Trophoblast cell (in vitro differentiated cells and primary cell): ENCODE data around the gene CNTNAP1.

Experiments
- DNase-seq, 2 donors: peaks; one replicate each; pipeline ENCODE4 v3.0.0-alpha.2; 2016
- H2AFZ ChIP-seq: 2 replicates; pipeline ENCODE4 v1.6.1; 2013; ENCODE audit warnings: low read length, moderate library complexity, mild to moderate bottlenecking; ENCODE audit not compliant: insufficient read depth, poor library complexity
- H2AK5ac ChIP-seq: 2 replicates; pipeline ENCODE4 v1.6.1; 2013; ENCODE audit warnings: mild to moderate bottlenecking, low read length
- H2BK120ac ChIP-seq: 2 replicates; pipeline ENCODE4 v1.6.1; 2013; ENCODE audit warnings: low read length, mild to moderate bottlenecking, moderate library complexity; ENCODE audit not compliant: insufficient read depth, poor library complexity
- H2BK12ac ChIP-seq: 2 replicates; pipeline ENCODE4 v1.6.1; 2013; ENCODE audit warnings: mild to moderate bottlenecking, low read length, moderate library complexity
- H2BK5ac ChIP-seq: 2 replicates; pipeline ENCODE4 v1.6.1; 2013; ENCODE audit warnings: low read length, low read depth, moderate library complexity, mild to moderate bottlenecking; ENCODE audit not compliant: poor library complexity
- H3K14ac ChIP-seq: 2 replicates; pipeline ENCODE4 v1.6.1; 2013; ENCODE audit warnings: mild to moderate bottlenecking, low read length
- H3K18ac ChIP-seq: 2 replicates; pipeline ENCODE4 v1.6.1; 2013; ENCODE audit warnings: mild to moderate bottlenecking, low read length
- H3K23ac ChIP-seq: 2 replicates; pipeline ENCODE4 v1.6.1; 2013; ENCODE audit warnings: low read length
- H3K27ac ChIP-seq: 2 replicates; pipeline ENCODE4 v1.5.1; 2013; ENCODE audit warnings: low read depth, mild to moderate bottlenecking, inconsistent platforms, low read length, moderate library complexity
- H3K27me3 ChIP-seq: 2 replicates; pipeline ENCODE4 v1.6.1; 2013; ENCODE audit warnings: inconsistent platforms, mild to moderate bottlenecking, low read length, moderate library complexity; ENCODE audit not compliant: insufficient read depth
- H3K36me3 ChIP-seq, 2 experiments: 1 replicate in 1 of 2; 2 replicates in 1 of 2; pipeline ENCODE4 v1.6.1; 2013; ENCODE audit warnings: low read length in 2 of 2, mild to moderate bottlenecking in 2 of 2, moderate library complexity in 1 of 2; ENCODE audit not compliant: insufficient read depth in 2 of 2, control insufficient read depth in 1 of 2
- H3K4ac ChIP-seq: 2 replicates; pipeline ENCODE4 v1.6.1; 2013; ENCODE audit warnings: low read depth, mild to moderate bottlenecking, low read length, moderate library complexity
- H3K4me1 ChIP-seq, 2 experiments: 1 replicate in 1 of 2; 2 replicates in 1 of 2; pipeline ENCODE4 v1.6.1; 2013; ENCODE audit warnings: low read length in 2 of 2, mild to moderate bottlenecking in 2 of 2, moderate library complexity in 1 of 2; ENCODE audit not compliant: insufficient read depth in 2 of 2, control insufficient read depth in 1 of 2
- H3K4me2 ChIP-seq: 2 replicates; pipeline ENCODE4 v1.6.1; 2013; ENCODE audit warnings: inconsistent platforms, mild to moderate bottlenecking, low read length, moderate library complexity
- H3K4me3 ChIP-seq: 2 replicates; pipeline ENCODE4 v1.5.1; 2013; ENCODE audit warnings: mild to moderate bottlenecking, low read depth, low read length, inconsistent platforms
- H3K79me1 ChIP-seq: one replicate; pipeline ENCODE4 v1.6.1; 2013; ENCODE audit warnings: low read length
- H3K79me2 ChIP-seq: 2 replicates; pipeline ENCODE4 v1.6.1; 2013; ENCODE audit warnings: low read length, mild to moderate bottlenecking; ENCODE audit not compliant: control insufficient read depth, insufficient read depth, poor library complexity
- H3K9ac ChIP-seq: 2 replicates; pipeline ENCODE4 v1.6.1; 2013; ENCODE audit warnings: mild to moderate bottlenecking, low read length
- H3K9me3 ChIP-seq: 2 replicates; pipeline ENCODE4 v1.6.1; 2013; ENCODE audit warnings: low read depth, mild to moderate bottlenecking, control low read depth, inconsistent platforms, low read length; ENCODE audit not compliant: insufficient read depth
- H4K12ac ChIP-seq: 2 replicates; pipeline ENCODE4 v1.6.1; 2013; ENCODE audit warnings: low read depth, mild to moderate bottlenecking, low read length, moderate library complexity
- H4K8ac ChIP-seq: 2 replicates; pipeline ENCODE4 v1.6.1; 2013; ENCODE audit warnings: low read depth, mild to moderate bottlenecking, low read length, moderate library complexity
- H4K91ac ChIP-seq: one replicate; pipeline ENCODE4 v1.6.1; 2013; ENCODE audit warnings: low read depth, mild to moderate bottlenecking, low read length, moderate library complexity
- WGBS: extraction: QIAGEN DNeasy Blood & Tissue Kit; methylation state at CpG from one replicate; pipeline ENCODE4 v1.1.7; 2013; ENCODE audit warnings: missing lambda C conversion rate; ENCODE audit not compliant: insufficient read length, insufficient coverage; ENCODE audit errors: extremely low coverage; 5-methylcytosine and 5-hydroxymethylcytosine counted together

CNTNAP1 gene

GRCh38 chr17:42686520-42687128, 4.3 kb downstream of the CNTNAP1 start:
- Histone ChIP-seq H4K8ac (no peak overlapping the region), H3K79me1 (no peaks in the 10 kb centered on the region), H3K9me3 (peaks cover 2% of the 10 kb centered on the region), H4K91ac (no peak overlapping the region), H4K12ac (no peak overlapping the region), H2BK12ac (no peak overlapping the region), H2AFZ (no peak overlapping the region), H3K27me3 (peaks cover 24% of the 10 kb centered on the region), H3K14ac (no peak overlapping the region), H2BK5ac (no peak overlapping the region), H3K4me1 (peaks cover 7% of the 10 kb centered on the region in 2 experiments), H3K9ac (no peak overlapping the region), H3K4ac (no peak overlapping the region), H3K4me2 (no peak overlapping the region), H2BK120ac (no peak overlapping the region), H3K36me3 (no peaks in the 10 kb centered on the region), H3K79me2 (no peaks in the 10 kb centered on the region), H3K23ac (no peak overlapping the region), H3K27ac (no peak overlapping the region), H3K4me3 (no peak overlapping the region), H2AK5ac (no peak overlapping the region), H3K18ac (no peak overlapping the region)
- DNase-seq: peak in 1 of 2 donors; percentile 21
- no CpG with 5 or more reads among the region's 32 CpGs for WGBS

GRCh38 chr17:42687707-42688320, 5.5 kb downstream of the CNTNAP1 start:
- no peak overlapping the region for H3K4me3 ChIP-seq
- H3K27ac ChIP-seq: no peak overlapping the region
- no peaks in the 10 kb centered on the region for H3K79me1 ChIP-seq
- H3K4me1 ChIP-seq: peaks cover 4% of the 10 kb centered on the region in 2 experiments
- H3K79me2 ChIP-seq: no peaks in the 10 kb centered on the region
- no peak overlapping the region for H3K18ac ChIP-seq
- no peak overlapping the region for H3K4me2 ChIP-seq
- H3K14ac ChIP-seq: no peak overlapping the region
- no peak overlapping the region for H3K4ac ChIP-seq
- H2BK120ac ChIP-seq: no peak overlapping the region
- H4K12ac ChIP-seq: no peak overlapping the region
- no peak overlapping the region for H3K23ac ChIP-seq
- WGBS: no CpG with 5 or more reads among the region's 27 CpGs
- H3K9me3 ChIP-seq: peaks cover 2% of the 10 kb centered on the region
- H3K27me3 ChIP-seq: peaks cover 14% of the 10 kb centered on the region
- no peak overlapping the region for H2BK12ac ChIP-seq
- no peak overlapping the region for H2AK5ac ChIP-seq
- no peak for DNase-seq
- no peak overlapping the region for H2BK5ac ChIP-seq
- peaks cover 0 to 2% of the 10 kb centered on the region in 2 experiments for H3K36me3 ChIP-seq
- H2AFZ ChIP-seq: no peak overlapping the region
- H4K8ac ChIP-seq: no peak overlapping the region
- no peak overlapping the region for H4K91ac ChIP-seq
- H3K9ac ChIP-seq: no peak overlapping the region

GRCh38 chr17:42690596-42690995, 8.3 kb downstream of the CNTNAP1 start:
- Histone ChIP-seq H3K4ac (no peak overlapping the region), H3K9ac (no peak overlapping the region), H3K27ac (no peak overlapping the region), H4K12ac (no peak overlapping the region), H3K4me3 (no peak overlapping the region), H3K23ac (peak overlapping the region; percentile 6), H2AK5ac (no peak overlapping the region), H4K8ac (no peak overlapping the region), H3K18ac (no peak overlapping the region), H3K36me3 (peaks cover 0 to 2% of the 10 kb centered on the region in 2 experiments), H3K27me3 (no peaks in the 10 kb centered on the region), H3K4me1 (peaks cover 4% of the 10 kb centered on the region in 2 experiments), H4K91ac (no peak overlapping the region), H3K14ac (no peak overlapping the region), H2BK12ac (no peak overlapping the region), H2AFZ (no peak overlapping the region), H3K79me2 (no peaks in the 10 kb centered on the region), H2BK5ac (no peak overlapping the region), H3K9me3 (peaks cover 2% of the 10 kb centered on the region), H2BK120ac (no peak overlapping the region), H3K4me2 (no peak overlapping the region), H3K79me1 (no peaks in the 10 kb centered on the region)
- no CpG with 5 or more reads among the region's 10 CpGs for WGBS
- DNase-seq: no peak

GRCh38 chr17:42691021-42691545, 8.8 kb downstream of the CNTNAP1 start:
- no peaks in the 10 kb centered on the region for H3K79me1 ChIP-seq
- H3K14ac ChIP-seq: no peak overlapping the region
- no peak overlapping the region for H2BK5ac ChIP-seq
- no peak overlapping the region for H3K4ac ChIP-seq
- H3K18ac ChIP-seq: no peak overlapping the region
- no peak overlapping the region for H2AK5ac ChIP-seq
- H4K8ac ChIP-seq: no peak overlapping the region
- no peak overlapping the region for H3K27ac ChIP-seq
- no peak overlapping the region for H4K91ac ChIP-seq
- peaks cover 2% of the 10 kb centered on the region for H3K9me3 ChIP-seq
- H2BK120ac ChIP-seq: no peak overlapping the region
- no peak overlapping the region for H2BK12ac ChIP-seq
- WGBS: no CpG with 5 or more reads among the region's 12 CpGs
- H4K12ac ChIP-seq: no peak overlapping the region
- H3K36me3 ChIP-seq: peaks cover 0 to 2% of the 10 kb centered on the region in 2 experiments
- no peaks in the 10 kb centered on the region for H3K27me3 ChIP-seq
- no peak overlapping the region for H2AFZ ChIP-seq
- peaks cover 4% of the 10 kb centered on the region in 2 experiments for H3K4me1 ChIP-seq
- H3K23ac ChIP-seq: no peak overlapping the region
- no peak overlapping the region for H3K4me2 ChIP-seq
- no peak overlapping the region for H3K4me3 ChIP-seq
- H3K9ac ChIP-seq: no peak overlapping the region
- no peaks in the 10 kb centered on the region for H3K79me2 ChIP-seq
- DNase-seq: no peak
